HepG2 (cell line): ENCODE data around the gene CARMIL3. TPM values are rescaled to one million over a fixed set of nuclear protein-coding genes. Genes with fewer than 3 reads are reported as not detected.

ENCODE experiments used
- BRCA1 ChIP-seq: sonication (generic); formaldehyde crosslinking; IDR thresholded peaks from 2 replicates; pipeline ENCODE4 v1.4.0; 2020; ENCODE audit warnings: missing genetic modification reagents
- CREB1 ChIP-seq, 2 experiments: fragments of 450-650 bp in 1 of 2; IDR thresholded peaks; 2 replicates each; pipeline ENCODE4 v1.6.1; 2016 to 2017; ENCODE audit warnings: control low read depth in 1 of 2, mild to moderate bottlenecking in 1 of 2, missing compliant biosample characterization in 1 of 2, missing genetic modification characterization in 1 of 2
- HCFC1 ChIP-seq: fragments of 150-350 bp; IDR thresholded peaks from 2 replicates; pipeline ENCODE4 v1.6.1; 2014; ENCODE audit warnings: low read depth, low read length
- HDAC6 ChIP-seq: fragments of 200-600 bp; sonication (generic); IDR thresholded peaks from 2 replicates; pipeline ENCODE4 v1.7.0; 2017; ENCODE audit warnings: mild to moderate bottlenecking, antibody characterized with exemption, low read length, low read depth
- KLF11 ChIP-seq: IDR thresholded peaks from 2 replicates; pipeline ENCODE4 v1.6.1; 2016; ENCODE audit warnings: missing compliant biosample characterization
- NCOA2 ChIP-seq: sonication (generic); formaldehyde crosslinking; IDR thresholded peaks from 2 replicates; pipeline ENCODE4 v1.8.0; 2022; ENCODE audit warnings: inconsistent platforms
- RBAK ChIP-seq: sonication (generic); formaldehyde crosslinking; IDR thresholded peaks from 2 replicates; pipeline ENCODE4 v1.5.1; 2020; ENCODE audit warnings: mild to moderate bottlenecking, missing genetic modification reagents
- SP5 ChIP-seq: IDR thresholded peaks from 2 replicates; pipeline ENCODE4 v1.6.1; 2016; ENCODE audit warnings: low read depth, borderline replicate concordance
- TAF15 ChIP-seq: fragments of 200-400 bp; formaldehyde crosslinking; IDR thresholded peaks from one replicate; pipeline ENCODE4 v1.6.1; 2018; ENCODE audit warnings: mild to moderate bottlenecking, low read depth, low read length; ENCODE audit not compliant: poor library complexity, severe bottlenecking
- ZBTB3 ChIP-seq: sonication (generic); formaldehyde crosslinking; IDR thresholded peaks from 2 replicates; pipeline ENCODE4 v1.4.0; 2020; ENCODE audit warnings: low read depth, mild to moderate bottlenecking, moderate library complexity, missing genetic modification reagents, borderline replicate concordance
- ZBTB7A ChIP-seq: sonication (generic); formaldehyde crosslinking; IDR thresholded peaks from 2 replicates; pipeline ENCODE4 v1.8.0; 2022; ENCODE audit warnings: mild to moderate bottlenecking, missing genetic modification reagents
- ZFP36L2 ChIP-seq: sonication (generic); formaldehyde crosslinking; IDR thresholded peaks from 2 replicates; pipeline ENCODE4 v1.4.0; 2020; ENCODE audit warnings: missing genetic modification reagents
- ZNF20 ChIP-seq: sonication (generic); formaldehyde crosslinking; IDR thresholded peaks from 2 replicates; pipeline ENCODE4 v1.4.0; 2020; ENCODE audit warnings: mild to moderate bottlenecking, moderate library complexity, missing genetic modification reagents
- ZNF614 ChIP-seq: IDR thresholded peaks from 2 replicates; pipeline ENCODE4 v1.6.1; 2018; ENCODE audit warnings: missing biosample characterization, missing genetic modification reagents, inconsistent platforms, borderline replicate concordance
- ZNF670 ChIP-seq: sonication (generic); formaldehyde crosslinking; IDR thresholded peaks from 2 replicates; pipeline ENCODE4 v1.8.0; 2022; ENCODE audit warnings: mild to moderate bottlenecking, missing genetic modification reagents, borderline replicate concordance
- ZNF737 ChIP-seq: sonication (generic); formaldehyde crosslinking; IDR thresholded peaks from 2 replicates; pipeline ENCODE4 v1.5.0; 2020; ENCODE audit warnings: missing genetic modification reagents, mild to moderate bottlenecking, borderline replicate concordance
- ZNF800 ChIP-seq: sonication (generic); formaldehyde crosslinking; IDR thresholded peaks from 2 replicates; pipeline ENCODE4 v1.4.0; 2020; ENCODE audit warnings: missing genetic modification reagents
- ZSCAN21 ChIP-seq: sonication (generic); formaldehyde crosslinking; IDR thresholded peaks from 2 replicates; pipeline ENCODE4 v1.8.0; 2022; ENCODE audit warnings: mild to moderate bottlenecking, missing genetic modification reagents, moderate library complexity, borderline replicate concordance
- polyA plus RNA-seq, 8 experiments: library from polyadenylated mRNA; depleted of rRNA in 3 of 8; stranded (reverse) in 7 of 8; unstranded in 1 of 8; fragments of >200 nt; fragmentation: Illumina TruSeq in 4 of 8; extraction: Trizol in 4 of 8; gene quantifications; 2 replicates each; pipeline versions ENCODE4 v1.2.1 to v1.2.3, GENCODE V29; 2011 to 2016; ENCODE audit warnings: low read depth in 4 of 8, missing spikeins in 1 of 8, mixed read lengths in 1 of 8; ENCODE audit not compliant: insufficient read depth in 1 of 8
- total RNA-seq, 5 experiments: library from RNA; depleted of rRNA; stranded (reverse); fragments of >200 nt; fragmentation: Illumina TruSeq; extraction: Trizol; gene quantifications; 2 replicates each; pipeline ENCODE4 v1.2.3, GENCODE V29; 2016; ENCODE audit warnings: low read depth in 1 of 5
- TF ChIP-seq, protein P1 (sequence below): sonication (generic); formaldehyde crosslinking; IDR thresholded peaks from 2 replicates; pipeline ENCODE4 v1.4.0; 2020; ENCODE audit warnings: missing genetic modification reagents
- TF ChIP-seq, protein P2 (sequence below): sonication (generic); formaldehyde crosslinking; IDR thresholded peaks from 2 replicates; pipeline ENCODE4 v1.4.0; 2020; ENCODE audit warnings: missing genetic modification reagents, mild to moderate bottlenecking, borderline replicate concordance

Gene CARMIL3
- total and polyA plus RNA-seq, 2 of the 13 experiments (the other 11 are each of a cell fraction or from before 2014, with no cell fraction given), result 0.27 to 0.55 TPM

- TF ChIP-seq, protein P1, sequence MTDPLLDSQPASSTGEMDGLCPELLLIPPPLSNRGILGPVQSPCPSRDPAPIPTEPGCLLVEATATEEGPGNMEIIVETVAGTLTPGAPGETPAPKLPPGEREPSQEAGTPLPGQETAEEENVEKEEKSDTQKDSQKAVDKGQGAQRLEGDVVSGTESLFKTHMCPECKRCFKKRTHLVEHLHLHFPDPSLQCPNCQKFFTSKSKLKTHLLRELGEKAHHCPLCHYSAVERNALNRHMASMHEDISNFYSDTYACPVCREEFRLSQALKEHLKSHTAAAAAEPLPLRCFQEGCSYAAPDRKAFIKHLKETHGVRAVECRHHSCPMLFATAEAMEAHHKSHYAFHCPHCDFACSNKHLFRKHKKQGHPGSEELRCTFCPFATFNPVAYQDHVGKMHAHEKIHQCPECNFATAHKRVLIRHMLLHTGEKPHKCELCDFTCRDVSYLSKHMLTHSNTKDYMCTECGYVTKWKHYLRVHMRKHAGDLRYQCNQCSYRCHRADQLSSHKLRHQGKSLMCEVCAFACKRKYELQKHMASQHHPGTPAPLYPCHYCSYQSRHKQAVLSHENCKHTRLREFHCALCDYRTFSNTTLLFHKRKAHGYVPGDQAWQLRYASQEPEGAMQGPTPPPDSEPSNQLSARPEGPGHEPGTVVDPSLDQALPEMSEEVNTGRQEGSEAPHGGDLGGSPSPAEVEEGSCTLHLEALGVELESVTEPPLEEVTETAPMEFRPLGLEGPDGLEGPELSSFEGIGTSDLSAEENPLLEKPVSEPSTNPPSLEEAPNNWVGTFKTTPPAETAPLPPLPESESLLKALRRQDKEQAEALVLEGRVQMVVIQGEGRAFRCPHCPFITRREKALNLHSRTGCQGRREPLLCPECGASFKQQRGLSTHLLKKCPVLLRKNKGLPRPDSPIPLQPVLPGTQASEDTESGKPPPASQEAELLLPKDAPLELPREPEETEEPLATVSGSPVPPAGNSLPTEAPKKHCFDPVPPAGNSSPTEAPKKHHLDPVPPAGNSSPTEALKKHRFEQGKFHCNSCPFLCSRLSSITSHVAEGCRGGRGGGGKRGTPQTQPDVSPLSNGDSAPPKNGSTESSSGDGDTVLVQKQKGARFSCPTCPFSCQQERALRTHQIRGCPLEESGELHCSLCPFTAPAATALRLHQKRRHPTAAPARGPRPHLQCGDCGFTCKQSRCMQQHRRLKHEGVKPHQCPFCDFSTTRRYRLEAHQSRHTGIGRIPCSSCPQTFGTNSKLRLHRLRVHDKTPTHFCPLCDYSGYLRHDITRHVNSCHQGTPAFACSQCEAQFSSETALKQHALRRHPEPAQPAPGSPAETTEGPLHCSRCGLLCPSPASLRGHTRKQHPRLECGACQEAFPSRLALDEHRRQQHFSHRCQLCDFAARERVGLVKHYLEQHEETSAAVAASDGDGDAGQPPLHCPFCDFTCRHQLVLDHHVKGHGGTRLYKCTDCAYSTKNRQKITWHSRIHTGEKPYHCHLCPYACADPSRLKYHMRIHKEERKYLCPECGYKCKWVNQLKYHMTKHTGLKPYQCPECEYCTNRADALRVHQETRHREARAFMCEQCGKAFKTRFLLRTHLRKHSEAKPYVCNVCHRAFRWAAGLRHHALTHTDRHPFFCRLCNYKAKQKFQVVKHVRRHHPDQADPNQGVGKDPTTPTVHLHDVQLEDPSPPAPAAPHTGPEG (CRISPR knock-in tag), result peak; percentile 82
- TF ChIP-seq CREB1 (IDR thresholded peaks at IDR 0.05) (no peak), CREB1 (CRISPR knock-in tag; IDR thresholded peaks at IDR 0.05) (no peak), SP5 (peak; percentile 89), ZNF670 (CRISPR knock-in tag) (peak; percentile 21; the same call in 1 of the 2 replicates), ZSCAN21 (CRISPR knock-in tag) (peak; percentile 84), BRCA1 (CRISPR knock-in tag) (peak; percentile 83), TAF15 (peak; percentile 85), HDAC6 (no peak), RBAK (CRISPR knock-in tag) (no peak), ZNF737 (CRISPR knock-in tag) (0 out of 2 replicates have a peak, but pooled peaks have one; percentile 93), ZBTB3 (peak; percentile 82; the same call in 1 of the 2 replicates), ZNF800 (CRISPR knock-in tag) (no peak), ZNF614 (peak; percentile 71; the same call in 1 of the 2 replicates), NCOA2 (CRISPR knock-in tag) (peak; percentile 65), ZFP36L2 (CRISPR knock-in tag) (peak; percentile 84; the same call in 1 of the 2 replicates), KLF11 (CRISPR knock-in tag) (no peak; the same call in 1 of the 2 replicates), HCFC1 (no peak; the same call in 1 of the 2 replicates), ZBTB7A (peak; percentile 85; the same call in 1 of the 2 replicates), ZNF20 (CRISPR knock-in tag) (no peak)
- TF ChIP-seq, protein P2, sequence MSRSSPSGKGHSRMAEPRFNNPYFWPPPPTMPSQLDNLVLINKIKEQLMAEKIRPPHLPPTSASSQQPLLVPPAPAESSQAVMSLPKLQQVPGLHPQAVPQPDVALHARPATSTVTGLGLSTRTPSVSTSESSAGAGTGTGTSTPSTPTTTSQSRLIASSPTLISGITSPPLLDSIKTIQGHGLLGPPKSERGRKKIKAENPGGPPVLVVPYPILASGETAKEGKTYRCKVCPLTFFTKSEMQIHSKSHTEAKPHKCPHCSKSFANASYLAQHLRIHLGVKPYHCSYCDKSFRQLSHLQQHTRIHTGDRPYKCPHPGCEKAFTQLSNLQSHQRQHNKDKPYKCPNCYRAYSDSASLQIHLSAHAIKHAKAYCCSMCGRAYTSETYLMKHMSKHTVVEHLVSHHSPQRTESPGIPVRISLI (CRISPR knock-in tag), result no peak; the same call in 1 of the 2 replicates
Measured at GRCh38 chr14:24051789-24052655, at the start of gene CARMIL3 (continued).
